ENCODE data around the gene IL1RN. TPM values are rescaled to one million over a fixed set of nuclear protein-coding genes. Genes with fewer than 3 reads are reported as not detected.

Gene IL1RN
- total RNA-seq, 1 donor from 2014 or later: not detected

- no peak for FAIRE-seq
- Histone ChIP-seq H3K27me3 (ENCODE audit: insufficient read depth, low read length) (peaks cover 2% of the 10 kb centered on the region), H4K20me1 (ENCODE audit: insufficient read depth, low read length) (no peaks in the 10 kb centered on the region), H3K79me2 (ENCODE audit: insufficient read depth, low read length) (no peaks in the 10 kb centered on the region), H3K4me1 (ENCODE audit: insufficient read depth, low read length) (no peaks in the 10 kb centered on the region), H3K4me2 (ENCODE audit: low read length) (no peak overlapping the region), H3K9me3 (ENCODE audit: insufficient read depth, low read depth, low read length) (no peaks in the 10 kb centered on the region), H3K9ac (ENCODE audit: low read length) (no peak overlapping the region), H2AFZ (ENCODE audit: low read depth, low read length) (no peak overlapping the region), H3K27ac (ENCODE audit: low read depth, low read length) (no peak overlapping the region), H3K4me3 (ENCODE audit: insufficient read depth, low read depth, low read length) (no peak overlapping the region), H3K36me3 (ENCODE audit: insufficient read depth, low read length) (no peaks in the 10 kb centered on the region)
- Mint-ChIP-seq H3K4me3 (ENCODE audit: unreplicated experiment) (no peak overlapping the region), H3K4me1 (ENCODE audit: low read depth, unreplicated experiment) (peaks cover 17% of the 10 kb centered on the region), H3K27me3 (ENCODE audit: low read depth, unreplicated experiment) (no peaks in the 10 kb centered on the region), H3K36me3 (ENCODE audit: low read depth, unreplicated experiment) (peaks cover 5% of the 10 kb centered on the region), H3K9me3 (ENCODE audit: unreplicated experiment) (peaks cover 8% of the 10 kb centered on the region), H3K27ac (ENCODE audit: unreplicated experiment) (no peak overlapping the region)
- TF ChIP-seq CTCF (IDR thresholded peaks at IDR 0.05; ENCODE audit: insufficient read depth, low read depth, low read length) (no peak), EZH2 (IDR thresholded peaks at IDR 0.05; ENCODE audit: insufficient read depth, low read length) (no peak)
- no peak for DNase-seq (ENCODE audit: low read depth)
These were observed 24.1 kb upstream of the IL1RN start for GRCh38 chr2:113103277-113103676.

- peaks cover 2% of the 10 kb centered on the region for H3K27me3 ChIP-seq (ENCODE audit: insufficient read depth, low read length)
- peaks cover 5% of the 10 kb centered on the region for H3K36me3 Mint-ChIP-seq (ENCODE audit: low read depth, unreplicated experiment)
- H3K27me3 Mint-ChIP-seq (ENCODE audit: low read depth, unreplicated experiment): no peaks in the 10 kb centered on the region
- no peak overlapping the region for H3K4me3 ChIP-seq (ENCODE audit: insufficient read depth, low read depth, low read length)
- H3K27ac Mint-ChIP-seq (ENCODE audit: unreplicated experiment): peak overlapping the region; percentile 93
- DNase-seq (ENCODE audit: low read depth) (peak; percentile 18), FAIRE-seq (no peak)
- H3K4me2 ChIP-seq (ENCODE audit: low read length): no peak overlapping the region
- no peaks in the 10 kb centered on the region for H4K20me1 ChIP-seq (ENCODE audit: insufficient read depth, low read length)
- H3K9ac ChIP-seq (ENCODE audit: low read length): no peak overlapping the region
- H3K4me1 Mint-ChIP-seq (ENCODE audit: low read depth, unreplicated experiment): peaks cover 17% of the 10 kb centered on the region
- TF ChIP-seq EZH2 (IDR thresholded peaks at IDR 0.05; ENCODE audit: insufficient read depth, low read length): no peak
- no peak for TF ChIP-seq CTCF (IDR thresholded peaks at IDR 0.05; ENCODE audit: insufficient read depth, low read depth, low read length)
- no peak overlapping the region for H3K4me3 Mint-ChIP-seq (ENCODE audit: unreplicated experiment)
- no peaks in the 10 kb centered on the region for H3K79me2 ChIP-seq (ENCODE audit: insufficient read depth, low read length)
- H3K9me3 Mint-ChIP-seq (ENCODE audit: unreplicated experiment): peaks cover 8% of the 10 kb centered on the region
- no peak overlapping the region for H2AFZ ChIP-seq (ENCODE audit: low read depth, low read length)
- no peak overlapping the region for H3K27ac ChIP-seq (ENCODE audit: low read depth, low read length)
- no peaks in the 10 kb centered on the region for H3K36me3 ChIP-seq (ENCODE audit: insufficient read depth, low read length)
- H3K4me1 ChIP-seq (ENCODE audit: insufficient read depth, low read length): no peaks in the 10 kb centered on the region
- no peaks in the 10 kb centered on the region for H3K9me3 ChIP-seq (ENCODE audit: insufficient read depth, low read depth, low read length)
These were observed 23.3 kb upstream of the IL1RN start for GRCh38 chr2:113104054-113104611.

- no peaks in the 10 kb centered on the region for H3K79me2 ChIP-seq (ENCODE audit: insufficient read depth, low read length)
- H4K20me1 ChIP-seq (ENCODE audit: insufficient read depth, low read length): no peaks in the 10 kb centered on the region
- no peaks in the 10 kb centered on the region for H3K4me1 ChIP-seq (ENCODE audit: insufficient read depth, low read length)
- Mint-ChIP-seq H3K4me3 (ENCODE audit: unreplicated experiment) (no peak overlapping the region), H3K4me1 (ENCODE audit: low read depth, unreplicated experiment) (peaks cover 17% of the 10 kb centered on the region), H3K27ac (ENCODE audit: unreplicated experiment) (no peak overlapping the region), H3K9me3 (ENCODE audit: unreplicated experiment) (peaks cover 8% of the 10 kb centered on the region), H3K36me3 (ENCODE audit: low read depth, unreplicated experiment) (peaks cover 5% of the 10 kb centered on the region), H3K27me3 (ENCODE audit: low read depth, unreplicated experiment) (no peaks in the 10 kb centered on the region)
- H3K4me3 ChIP-seq (ENCODE audit: insufficient read depth, low read depth, low read length): no peak overlapping the region
- H3K27me3 ChIP-seq (ENCODE audit: insufficient read depth, low read length): peaks cover 12% of the 10 kb centered on the region
- no peak overlapping the region for H2AFZ ChIP-seq (ENCODE audit: low read depth, low read length)
- no peak overlapping the region for H3K27ac ChIP-seq (ENCODE audit: low read depth, low read length)
- no peak overlapping the region for H3K4me2 ChIP-seq (ENCODE audit: low read length)
- H3K36me3 ChIP-seq (ENCODE audit: insufficient read depth, low read length): no peaks in the 10 kb centered on the region
- TF ChIP-seq EZH2 (IDR thresholded peaks at IDR 0.05; ENCODE audit: insufficient read depth, low read length): no peak
- no peak for TF ChIP-seq CTCF (IDR thresholded peaks at IDR 0.05; ENCODE audit: insufficient read depth, low read depth, low read length)
- FAIRE-seq: no peak
- H3K9ac ChIP-seq (ENCODE audit: low read length): no peak overlapping the region
- no peaks in the 10 kb centered on the region for H3K9me3 ChIP-seq (ENCODE audit: insufficient read depth, low read depth, low read length)
- peak; percentile 64 for DNase-seq (ENCODE audit: low read depth)
These were observed 22.2 kb upstream of the IL1RN start for GRCh38 chr2:113105047-113105785.
